GM19452 (cell line): Measurements from ENCODE around the gene ABCC3.

Experiments used
- ATAC-seq: cut with Tn5 transposase; IDR thresholded peaks from one replicate; pipeline ENCODE4 v1.9.1; 2021; ENCODE audit not compliant: unreplicated experiment

ABCC3 gene

GRCh38 chr17:50725769-50726655, 91.3 kb downstream of the ABCC3 start:
- ATAC-seq, result no peak

GRCh38 chr17:50728112-50728429, 93.4 kb downstream of the ABCC3 start:
- no peak for ATAC-seq

GRCh38 chr17:50728881-50729765, 94.4 kb downstream of the ABCC3 start:
- ATAC-seq, result no peak

DNA sequence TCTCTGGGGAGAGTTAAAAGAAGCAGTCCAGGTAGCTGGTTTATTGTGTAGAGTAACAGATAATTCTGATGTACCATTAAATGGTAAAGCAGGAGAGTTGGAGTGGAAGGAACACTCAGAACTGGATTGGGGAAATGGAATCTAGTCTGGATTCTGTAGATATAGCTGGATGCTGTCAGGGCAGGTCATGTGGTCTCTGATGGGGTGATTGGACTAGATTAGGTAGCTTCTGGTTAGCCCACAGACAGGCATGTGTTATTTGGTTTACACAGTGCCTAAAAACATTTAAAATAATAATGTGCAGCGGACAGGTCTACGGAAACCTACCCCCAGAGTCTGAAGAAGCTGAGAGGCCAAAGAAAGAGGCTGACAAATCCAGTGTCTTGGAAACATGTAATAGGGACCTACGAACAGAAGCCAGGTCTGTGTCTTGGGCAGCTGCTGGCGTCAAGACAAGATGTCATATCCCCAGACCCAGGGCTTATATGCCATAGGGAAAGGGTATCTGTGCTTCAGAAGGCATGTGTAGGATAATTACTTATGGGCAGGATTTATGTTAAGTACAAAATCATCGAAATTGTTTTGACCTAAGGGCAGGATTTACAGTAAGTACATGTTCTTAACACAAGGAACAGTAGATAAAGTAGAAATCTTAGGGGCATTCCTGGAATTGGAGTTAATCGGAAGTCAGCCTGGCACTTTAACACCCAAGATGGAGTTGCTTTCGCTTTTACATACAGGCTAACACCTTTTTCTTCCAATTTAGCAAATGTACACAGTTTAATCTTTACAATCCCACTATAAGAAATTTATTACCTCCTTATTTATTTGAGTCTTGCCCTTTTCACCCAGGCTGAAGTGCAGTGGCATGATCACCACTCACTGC, 97.1 kb downstream of the ABCC3 start:
- no peak for ATAC-seq

DNA sequence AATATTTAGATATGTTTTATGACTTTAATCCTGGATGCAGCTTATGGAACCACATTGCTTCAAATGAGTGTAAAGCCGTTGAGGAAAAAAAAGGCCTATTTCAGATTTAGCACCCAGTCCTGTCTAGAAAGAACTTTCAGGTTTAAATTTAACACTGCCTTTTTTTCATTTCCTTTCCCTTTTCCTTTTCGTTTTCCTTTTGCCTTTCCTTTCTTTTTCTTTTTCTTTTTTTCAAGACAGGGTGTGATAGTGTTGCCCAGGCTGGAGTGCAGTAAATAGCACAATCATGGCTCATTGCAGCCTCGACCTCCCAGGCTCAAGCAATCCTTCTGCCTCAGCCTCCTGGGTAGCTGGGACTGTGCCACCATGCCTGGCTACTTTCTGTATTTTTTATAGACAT, 100.6 kb downstream of the ABCC3 start:
- ATAC-seq, result no peak

DNA sequence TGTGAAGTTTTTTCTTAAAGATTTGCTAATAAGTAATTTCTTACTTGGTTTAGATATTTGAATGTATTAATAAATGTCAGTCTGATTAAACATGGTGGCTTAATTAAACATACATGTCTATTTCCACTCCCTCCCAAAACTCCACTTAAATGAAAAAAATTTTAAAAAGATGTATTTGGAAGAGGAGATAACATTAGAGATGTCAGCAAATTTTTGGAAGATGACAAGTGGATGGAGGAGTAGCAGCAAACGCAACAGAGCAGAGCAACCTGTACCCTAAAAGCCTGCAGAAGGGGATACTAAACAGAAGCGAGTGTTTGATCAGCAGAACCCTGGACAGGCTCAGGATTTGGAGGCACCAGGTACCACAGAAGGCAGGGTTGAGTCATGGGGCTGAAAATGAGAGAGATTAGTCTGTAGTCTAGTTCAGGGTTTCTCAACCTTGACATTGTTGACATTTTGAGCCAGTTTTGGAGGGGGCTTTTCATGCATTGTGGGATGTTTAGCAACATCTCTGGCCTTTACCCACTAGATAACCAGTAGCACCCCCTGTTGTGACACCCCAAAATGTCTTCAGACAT, 102.5 kb downstream of the ABCC3 start:
- ATAC-seq, result no peak

DNA sequence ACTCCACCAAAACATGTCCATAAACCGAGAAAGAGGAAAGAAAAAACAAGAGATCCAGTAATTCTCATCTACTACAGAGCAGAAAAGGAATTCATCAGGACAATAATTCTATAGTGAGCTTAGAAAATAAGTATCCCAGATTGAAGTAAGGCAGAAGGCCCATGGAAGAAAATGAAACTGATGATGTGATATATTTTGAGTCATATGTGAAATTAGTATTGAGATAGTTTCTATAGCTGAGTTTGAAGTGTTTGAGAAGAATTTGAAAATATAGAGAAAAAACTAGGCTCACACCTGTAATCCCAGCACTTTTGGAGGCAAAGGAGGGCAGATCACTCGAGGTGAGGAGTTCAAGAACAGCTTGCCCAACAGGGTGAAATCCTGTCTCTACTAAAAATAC, 104.4 kb downstream of the ABCC3 start:
- no peak for ATAC-seq
